H1 (cell line): ENCODE measurements around the gene DIPK1B. TPM values are rescaled to one million over a fixed set of nuclear protein-coding genes. Genes with fewer than 3 reads are reported as not detected.

Experiments
- CTCF ChIA-PET: fragments of 300-600 bp; sonication (Branson Sonifier 250); formaldehyde crosslinking; loops from one replicate; lab custom pipeline; 2021; ENCODE audit not compliant: partially characterized antibody; lab: Charles Lee
- POLR2A ChIA-PET: fragments of 300-600 bp; sonication (Branson Sonifier 250); formaldehyde crosslinking; loops from one replicate; lab custom pipeline; 2021; ENCODE audit warnings: inconsistent platforms; ENCODE audit not compliant: partially characterized antibody; lab: Charles Lee
- DNase-seq, 2 experiments: peaks; one replicate each; pipeline versions ENCODE4 v3.0.0 to v3.0.0-alpha.2; 2010 to 2022; ENCODE audit warnings: low spot score in 2 of 2, low read depth in 1 of 2, mixed read lengths in 1 of 2
- FAIRE-seq: peaks from 2 replicates; lab custom pipeline; 2011; peaks lifted over from hg19 to GRCh38; lab: Jason Lieb, UNC
- H2AFZ ChIP-seq: 2 replicates; pipeline ENCODE4 v1.8.1; 2012; ENCODE audit warnings: low read length, inconsistent platforms
- H2AK5ac ChIP-seq: 2 replicates; pipeline ENCODE4 v1.6.1; 2013; ENCODE audit warnings: low read depth, low read length
- H2BK120ac ChIP-seq: replicated peaks from 2 replicates; pipeline ENCODE3; 2013; ENCODE audit warnings: low read depth, low read length, inconsistent platforms
- H2BK12ac ChIP-seq: 2 replicates; pipeline ENCODE4 v1.6.1; 2013; ENCODE audit warnings: low read depth, low read length
- H2BK15ac ChIP-seq: 2 replicates; pipeline ENCODE4 v1.6.1; 2013; ENCODE audit warnings: low read length
- H2BK20ac ChIP-seq: 2 replicates; pipeline ENCODE4 v1.6.1; 2013; ENCODE audit warnings: low read length
- H2BK5ac ChIP-seq: 2 replicates; pipeline ENCODE4 v1.6.1; 2013; ENCODE audit warnings: low read depth, low read length
- H3K14ac ChIP-seq: 2 replicates; pipeline ENCODE4 v1.6.1; 2013; ENCODE audit warnings: inconsistent platforms; ENCODE audit not compliant: insufficient read length
- H3K18ac ChIP-seq: 2 replicates; pipeline ENCODE4 v1.6.1; 2013; ENCODE audit warnings: low read length; ENCODE audit errors: extremely low read depth
- H3K23ac ChIP-seq: 2 replicates; pipeline ENCODE4 v1.6.1; 2013; ENCODE audit warnings: inconsistent platforms; ENCODE audit not compliant: insufficient read length
- H3K23me2 ChIP-seq: 2 replicates; pipeline ENCODE4 v1.6.1; 2013; ENCODE audit warnings: low read depth, low read length
- H3K27ac ChIP-seq: 2 replicates; pipeline ENCODE4 v1.6.1; 2011; ENCODE audit warnings: low read depth, low read length, inconsistent platforms
- H3K27me3 ChIP-seq, 4 experiments: replicated peaks in 1 of 4; 1 replicate in 1 of 4; 2 replicates in 3 of 4; pipeline versions ENCODE4 v1.6.1 to v1.8.1; 2011 to 2013; ENCODE audit warnings: low read length in 3 of 4, mild to moderate bottlenecking in 3 of 4, inconsistent platforms in 2 of 4, mixed read lengths in 2 of 4, moderate library complexity in 1 of 4; ENCODE audit not compliant: control insufficient read depth in 3 of 4, insufficient read depth in 3 of 4; ENCODE audit errors: extremely low read depth in 1 of 4
- H3K36me3 ChIP-seq, 4 experiments: 2 replicates each; pipeline versions ENCODE4 v1.6.1 to v1.8.1; 2011 to 2013; ENCODE audit warnings: mild to moderate bottlenecking in 4 of 4, low read length in 3 of 4, moderate library complexity in 2 of 4, control low read depth in 1 of 4, inconsistent platforms in 1 of 4; ENCODE audit not compliant: insufficient read depth in 4 of 4, control insufficient read depth in 2 of 4
- H3K4ac ChIP-seq: replicated peaks from 2 replicates; pipeline ENCODE3; 2013; ENCODE audit warnings: low read length, low read depth, mixed read lengths, inconsistent platforms; ENCODE audit not compliant: insufficient read length
- H3K4me1 ChIP-seq, 4 experiments: replicated peaks in 1 of 4; 1 replicate in 1 of 4; 2 replicates in 3 of 4; pipeline versions ENCODE4 v1.6.1 to v1.8.1; 2011 to 2013; ENCODE audit warnings: low read length in 3 of 4, inconsistent platforms in 2 of 4, mixed read lengths in 1 of 4; ENCODE audit not compliant: insufficient read depth in 4 of 4, control insufficient read depth in 3 of 4
- H3K4me2 ChIP-seq, 2 experiments: 2 replicates each; pipeline versions ENCODE4 v1.6.1 to v1.8.1; 2011 to 2013; ENCODE audit warnings: low read depth in 2 of 2, low read length in 2 of 2, control low read depth in 1 of 2, inconsistent platforms in 1 of 2, mild to moderate bottlenecking in 1 of 2; ENCODE audit not compliant: insufficient read depth in 1 of 2
- H3K4me3 ChIP-seq, 4 experiments: fragments of 200-600, 300-600 bp in 1 of 4; sonication (generic), shearing (Covaris generic), sonication (Bioruptor Twin) in 1 of 4; 2 replicates each; pipeline versions ENCODE4 v1.5.1 to v1.8.1; 2011 to 2016; ENCODE audit warnings: low read length in 4 of 4, low read depth in 3 of 4, control low read depth in 2 of 4, inconsistent platforms in 2 of 4, mild to moderate bottlenecking in 2 of 4, mixed read lengths in 1 of 4, moderate library complexity in 1 of 4; ENCODE audit not compliant: insufficient read depth in 2 of 4; ENCODE audit errors: extremely low read depth in 1 of 4
- H3K56ac ChIP-seq: replicated peaks from 2 replicates; pipeline ENCODE3; 2013; ENCODE audit warnings: low read depth, mild to moderate bottlenecking, mixed read lengths, low read length, inconsistent platforms; ENCODE audit not compliant: insufficient read length
- H3K79me1 ChIP-seq: 2 replicates; pipeline ENCODE4 v1.6.1; 2013; ENCODE audit warnings: low read depth, low read length, control low read depth
- H3K79me2 ChIP-seq, 2 experiments: 2 replicates each; pipeline versions ENCODE4 v1.6.1 to v1.8.1; 2012 to 2013; ENCODE audit warnings: low read length in 2 of 2, mild to moderate bottlenecking in 2 of 2, inconsistent platforms in 1 of 2; ENCODE audit not compliant: insufficient read depth in 2 of 2, control insufficient read depth in 1 of 2
- H3K9ac ChIP-seq, 4 experiments: replicated peaks in 1 of 4; 1 replicate in 1 of 4; 2 replicates in 3 of 4; pipeline versions ENCODE4 v1.6.1 to v1.8.1; 2011 to 2013; ENCODE audit warnings: low read depth in 3 of 4, low read length in 3 of 4, control low read depth in 2 of 4, mild to moderate bottlenecking in 2 of 4, moderate library complexity in 2 of 4, inconsistent platforms in 1 of 4; ENCODE audit errors: extremely low read depth in 1 of 4
- H3K9me3 ChIP-seq, 2 experiments: 2 replicates each; pipeline versions ENCODE4 v1.6.1 to v1.8.1; 2012 to 2013; ENCODE audit warnings: mild to moderate bottlenecking in 2 of 2, moderate library complexity in 2 of 2, control low read depth in 1 of 2, inconsistent platforms in 1 of 2, low read depth in 1 of 2, low read length in 1 of 2, mixed read lengths in 1 of 2; ENCODE audit not compliant: insufficient read depth in 2 of 2
- H4K20me1 ChIP-seq, 2 experiments: replicated peaks in 1 of 2; 2 replicates each; pipeline versions ENCODE3 to v1.8.1; 2011 to 2013; ENCODE audit warnings: inconsistent platforms in 2 of 2, low read length in 2 of 2, mild to moderate bottlenecking in 1 of 2; ENCODE audit not compliant: insufficient read depth in 2 of 2, control insufficient read depth in 1 of 2
- H4K5ac ChIP-seq: 2 replicates; pipeline ENCODE4 v1.6.1; 2013; ENCODE audit warnings: low read length, low read depth, mixed read lengths, inconsistent platforms; ENCODE audit not compliant: insufficient read length
- H4K8ac ChIP-seq: 2 replicates; pipeline ENCODE4 v1.8.0; 2013; ENCODE audit warnings: mild to moderate bottlenecking, moderate library complexity, low read length, inconsistent platforms; ENCODE audit not compliant: insufficient read depth; ENCODE audit errors: extremely low read depth
- H4K91ac ChIP-seq: replicated peaks from 2 replicates; pipeline ENCODE3; 2013; ENCODE audit warnings: low read length, mixed read lengths, inconsistent platforms; ENCODE audit not compliant: insufficient read length
- NANOG ChIP-seq: IDR thresholded peaks from 2 replicates; pipeline ENCODE4 v1.6.1; 2011; ENCODE audit warnings: low read length, low read depth, mild to moderate bottlenecking, inconsistent platforms; ENCODE audit not compliant: insufficient read depth, poor library complexity, severe bottlenecking
- WGBS, 2 experiments: shearing (Covaris generic) in 1 of 2; methylation state at CpG; one replicate each; pipeline versions ENCODE4 v1.1.6 to v1.1.7; 2013 to 2015; ENCODE audit warnings: low lambda C conversion rate in 2 of 2, mixed read lengths in 2 of 2, inconsistent platforms in 1 of 2, low coverage in 1 of 2, missing lambda C conversion rate in 1 of 2; ENCODE audit not compliant: insufficient replicate concordance in 2 of 2, insufficient coverage in 1 of 2, insufficient read length in 1 of 2; ENCODE audit errors: extremely low coverage in 1 of 2, missing lambda C conversion rate in 1 of 2; 5-methylcytosine and 5-hydroxymethylcytosine counted together
- polyA plus RNA-seq, 7 experiments: library from polyadenylated mRNA; depleted of rRNA in 3 of 7; stranded (reverse) in 5 of 7; unstranded in 2 of 7; fragments of >200 nt in 5 of 7; fragments of 200-250 nt in 2 of 7; gene quantifications; 1 replicate in 5 of 7; 2 replicates in 1 of 7; 4 replicates in 1 of 7; pipeline versions ENCODE4 v1.2.1 to v1.2.3, GENCODE V29; 2011 to 2013; ENCODE audit warnings: missing spikeins in 2 of 7, mixed read lengths in 2 of 7
- total RNA-seq: library from RNA; stranded (reverse); fragmentation: NEBNext Ultra II Directional; extraction: Animal tissue kit (Norgen Biotek cat#: 25700); gene quantifications from 2 replicates; pipeline ENCODE4 v1.2.1, GENCODE V29; 2021

Gene DIPK1B
- total and polyA plus RNA-seq, 2 of the 8 experiments (the other 6 are each of a cell fraction or from before 2014, with no cell fraction given): 32.3 to 64.8 TPM

- H2BK20ac ChIP-seq: no peak overlapping the region
- H4K20me1 ChIP-seq: peaks cover 2 to 10% of the 10 kb centered on the region in 2 experiments
- no peak overlapping the region for H3K4me3 ChIP-seq
- H3K56ac ChIP-seq: no peak overlapping the region
- no peak overlapping the region for H3K23ac ChIP-seq
- peaks cover 6% of the 10 kb centered on the region for H3K79me1 ChIP-seq
- CTCF ChIA-PET: interaction anchor here (1.0 to 12.8 kb wide), 4 partner anchors 9 to 30 kb away, joined by 4 to 125 read pairs (median 7); no protein-coding TSS in a partner anchor
- H3K36me3 ChIP-seq: no peaks in the 10 kb centered on the region
- H3K27me3 ChIP-seq: peaks cover 0 to 11% (median 5%) of the 10 kb centered on the region in 4 experiments; a peak in 4 of 7 replicates
- H2BK5ac ChIP-seq: no peak overlapping the region
- no peak overlapping the region for H4K5ac ChIP-seq
- H2AFZ ChIP-seq: no peak overlapping the region
- H3K27ac ChIP-seq: no peak overlapping the region
- no peak overlapping the region for H2BK120ac ChIP-seq
- H2BK12ac ChIP-seq: no peak overlapping the region
- no peak for TF ChIP-seq NANOG
- no peak overlapping the region; a peak in 1 of 4 replicates for H3K4me2 ChIP-seq
- H3K9me3 ChIP-seq: no peaks in the 10 kb centered on the region
- WGBS, 2 experiments: 96% methylated on average over 7 of the region's 7 CpGs; no CpG with 5 or more reads in 1 of the 2 experiments
- no peak overlapping the region for H3K18ac ChIP-seq
- peak in 1 of 2 experiments; percentile 38 for DNase-seq
- H3K4me1 ChIP-seq: peaks cover 0 to 24% (median 11%) of the 10 kb centered on the region in 4 experiments; a peak in 4 of 7 replicates
- no peak overlapping the region for H4K8ac ChIP-seq
- no peak for FAIRE-seq
- POLR2A ChIA-PET: interaction anchor here (1.2 kb wide), 1 partner anchor 29 kb away, joined by 3 read pairs; no protein-coding TSS in a partner anchor
- no peak overlapping the region for H3K4ac ChIP-seq
- 0 out of 2 replicates have a peak overlapping the region, but pooled peaks have one; percentile 39 for H2AK5ac ChIP-seq
- H4K91ac ChIP-seq: no peak overlapping the region
- H3K9ac ChIP-seq: no peak overlapping the region
- H3K79me2 ChIP-seq: no peaks in the 10 kb centered on the region
- peaks cover 13% of the 10 kb centered on the region; the same call in 1 of the 2 replicates for H3K23me2 ChIP-seq
- no peak overlapping the region for H2BK15ac ChIP-seq
- no peak overlapping the region for H3K14ac ChIP-seq
Measured at GRCh38 chr9:136685216-136685615, 27.2 kb upstream of the DIPK1B start.
